ENCODE measurements around the gene DEFB129.
"Not testable (repeated sequence)": the region's sequence is repeated elsewhere in the genome, so short reads cannot be mapped to it uniquely, and the experiment has no call there.

The DEFB129 gene

GRCh38 chr20:226958-227357 lies at the start of gene DEFB129:
DEFB129 (plus strand) TSS chr20:227258; CDS start chr20:227289, 31 bp downstream.
- no peak for DNase-seq (ENCODE audit: low spot score)
- in situ Hi-C loops (cut with MboI; ENCODE audit: low sequenced_read_pairs, unreplicated experiment), result no loop called here
- TF ChIP-seq CTCF (IDR thresholded peaks at IDR 0.05; ENCODE audit: borderline replicate concordance, control extremely low read depth, extremely low read depth, insufficient read depth, missing control alignments), result no peak

- no peak for DNase-seq (ENCODE audit: low spot score)
- TF ChIP-seq CTCF (IDR thresholded peaks at IDR 0.05; ENCODE audit: borderline replicate concordance, control extremely low read depth, extremely low read depth, insufficient read depth, missing control alignments), result no peak
- in situ Hi-C loops (cut with MboI; ENCODE audit: low sequenced_read_pairs, unreplicated experiment), result no loop called here
Measured at GRCh38 chr20:184288-184687, 42.8 kb upstream of the DEFB129 start.

- in situ Hi-C loops (cut with MboI; ENCODE audit: low sequenced_read_pairs, unreplicated experiment), result no loop called here
- no peak for TF ChIP-seq CTCF (IDR thresholded peaks at IDR 0.05; ENCODE audit: borderline replicate concordance, control extremely low read depth, extremely low read depth, insufficient read depth, missing control alignments)
- DNase-seq (ENCODE audit: low spot score), result no peak
Measured at GRCh38 chr20:187733-188132, 39.3 kb upstream of the DEFB129 start.

- DNase-seq (ENCODE audit: low spot score), result no peak
- in situ Hi-C loops (cut with MboI; ENCODE audit: low sequenced_read_pairs, unreplicated experiment), result no loop called here
- TF ChIP-seq CTCF (IDR thresholded peaks at IDR 0.05; ENCODE audit: borderline replicate concordance, control extremely low read depth, extremely low read depth, insufficient read depth, missing control alignments), result no peak
Measured at GRCh38 chr20:189611-190010, 37.4 kb upstream of the DEFB129 start, which contains the start of gene DEFB128. DEFB128 (minus strand) TSS chr20:189711; CDS start chr20:189623, 88 bp downstream.

- no peak for DNase-seq (ENCODE audit: low spot score)
- no peak for TF ChIP-seq CTCF (IDR thresholded peaks at IDR 0.05; ENCODE audit: borderline replicate concordance, control extremely low read depth, extremely low read depth, insufficient read depth, missing control alignments)
- in situ Hi-C loops (cut with MboI; ENCODE audit: low sequenced_read_pairs, unreplicated experiment), result no loop called here
Measured at GRCh38 chr20:198225-198624, 28.8 kb upstream of the DEFB129 start.

- in situ Hi-C loops (cut with MboI; ENCODE audit: low sequenced_read_pairs, unreplicated experiment), result no loop called here
- DNase-seq (ENCODE audit: low spot score), result no peak
- TF ChIP-seq CTCF (IDR thresholded peaks at IDR 0.05; ENCODE audit: borderline replicate concordance, control extremely low read depth, extremely low read depth, insufficient read depth, missing control alignments), result no peak
Measured at GRCh38 chr20:199996-200395, 27.1 kb upstream of the DEFB129 start.

- DNase-seq (ENCODE audit: low spot score); in situ Hi-C loops (cut with MboI; ENCODE audit: low sequenced_read_pairs, unreplicated experiment): not testable (repeated sequence)
Measured at GRCh38 chr20:203630-204029, 23.4 kb upstream of the DEFB129 start.
